Mesodermal cell (in vitro differentiated cells): Measurements from ENCODE around the gene LINC01488.

ENCODE experiments used
- H3K27ac ChIP-seq: 2 replicates; pipeline ENCODE4 v1.7.0; 2013; ENCODE audit warnings: mild to moderate bottlenecking, low read depth, low read length, moderate library complexity; ENCODE audit not compliant: severe bottlenecking
- H3K36me3 ChIP-seq: 2 replicates; pipeline ENCODE4 v1.7.1; 2013; ENCODE audit warnings: mild to moderate bottlenecking, low read length, moderate library complexity; ENCODE audit not compliant: control insufficient read depth, insufficient read depth
- H3K4me1 ChIP-seq: one replicate; pipeline ENCODE4 v1.7.1; 2013; ENCODE audit warnings: mild to moderate bottlenecking, low read length; ENCODE audit not compliant: insufficient read depth, control insufficient read depth, poor library complexity, severe bottlenecking
- H3K4me3 ChIP-seq: 2 replicates; pipeline ENCODE4 v1.7.0; 2013; ENCODE audit warnings: low read length, control low read depth, mild to moderate bottlenecking; ENCODE audit not compliant: insufficient read depth, poor library complexity, severe bottlenecking; ENCODE audit errors: extremely low read depth
- H3K9me3 ChIP-seq: 2 replicates; pipeline ENCODE4 v1.7.1; 2013; ENCODE audit warnings: mild to moderate bottlenecking, low read length, moderate library complexity; ENCODE audit not compliant: control insufficient read depth
- WGBS, 2 experiments: methylation state at CpG; one replicate each; pipeline ENCODE4 v1.1.5; 2013; ENCODE audit warnings: missing lambda C conversion rate in 2 of 2; ENCODE audit not compliant: insufficient coverage in 2 of 2; 5-methylcytosine and 5-hydroxymethylcytosine counted together

Gene LINC01488

GRCh38 chr11:69466039-69466438, 15.4 kb upstream of the LINC01488 start:
- H3K27ac ChIP-seq, result no peak overlapping the region
- peaks cover 20% of the 10 kb centered on the region for H3K4me1 ChIP-seq
- WGBS, 2 experiments, result 88 to 89% methylated on average over 5 to 6 of the region's 6 CpGs
- peaks cover 7% of the 10 kb centered on the region for H3K9me3 ChIP-seq
- no peak overlapping the region for H3K4me3 ChIP-seq
- no peaks in the 10 kb centered on the region for H3K36me3 ChIP-seq

GRCh38 chr11:69467196-69467595, 14.3 kb upstream of the LINC01488 start:
- H3K4me3 ChIP-seq, result no peak overlapping the region
- H3K9me3 ChIP-seq, result no peaks in the 10 kb centered on the region
- no peaks in the 10 kb centered on the region for H3K36me3 ChIP-seq
- H3K4me1 ChIP-seq, result peaks cover 30% of the 10 kb centered on the region
- WGBS, 2 experiments, result 97 to 100% methylated on average over 4 of the region's 4 CpGs
- no peak overlapping the region for H3K27ac ChIP-seq

- no peaks in the 10 kb centered on the region for H3K36me3 ChIP-seq
- no peaks in the 10 kb centered on the region for H3K9me3 ChIP-seq
- peaks cover 29% of the 10 kb centered on the region for H3K4me1 ChIP-seq
- H3K27ac ChIP-seq, result no peak overlapping the region
- WGBS, 2 experiments, result 94 to 96% methylated on average over 8 of the region's 9 CpGs
- no peak overlapping the region for H3K4me3 ChIP-seq
Measured at GRCh38 chr11:69467646-69468045, 13.8 kb upstream of the LINC01488 start.

GRCh38 chr11:69468221-69468620, 13.2 kb upstream of the LINC01488 start:
- Histone ChIP-seq H3K9me3 (peaks cover 4% of the 10 kb centered on the region), H3K4me1 (peaks cover 23% of the 10 kb centered on the region), H3K27ac (no peak overlapping the region), H3K4me3 (no peak overlapping the region), H3K36me3 (no peaks in the 10 kb centered on the region)
- 99 to 100% methylated on average over 5 to 7 of the region's 11 CpGs for WGBS, 2 experiments

- WGBS, 2 experiments, result 87 to 90% methylated on average over 21 to 24 of the region's 25 CpGs
- H3K36me3 ChIP-seq, result no peaks in the 10 kb centered on the region
- H3K9me3 ChIP-seq, result peaks cover 11% of the 10 kb centered on the region
- peaks cover 19% of the 10 kb centered on the region for H3K4me1 ChIP-seq
- no peak overlapping the region for H3K27ac ChIP-seq
- no peak overlapping the region for H3K4me3 ChIP-seq
Measured at GRCh38 chr11:69468911-69469885, 12.3 kb upstream of the LINC01488 start.

- H3K27ac ChIP-seq, result no peak overlapping the region
Measured at GRCh38 chr11:69470301-69470700, 11.2 kb upstream of the LINC01488 start.

GRCh38 chr11:69470793-69471728, 10.4 kb upstream of the LINC01488 start:
- H3K9me3 ChIP-seq, result peaks cover 11% of the 10 kb centered on the region
- H3K4me3 ChIP-seq, result no peak overlapping the region
- peak overlapping the region; percentile 75 for H3K27ac ChIP-seq
- H3K4me1 ChIP-seq, result peaks cover 17% of the 10 kb centered on the region
- H3K36me3 ChIP-seq, result no peaks in the 10 kb centered on the region
- 62 to 69% methylated on average over 26 to 32 of the region's 64 CpGs for WGBS, 2 experiments

More at GRCh38 chr11:69470301-69470700, 11.2 kb upstream of the LINC01488 start:
- Histone ChIP-seq H3K4me1 (peaks cover 19% of the 10 kb centered on the region), H3K4me3 (no peak overlapping the region), H3K9me3 (peaks cover 11% of the 10 kb centered on the region), H3K36me3 (no peaks in the 10 kb centered on the region)
- 95 to 98% methylated on average over 5 to 9 of the region's 9 CpGs for WGBS, 2 experiments

- Histone ChIP-seq H3K36me3 (no peaks in the 10 kb centered on the region), H3K4me3 (no peak overlapping the region), H3K9me3 (peaks cover 11% of the 10 kb centered on the region), H3K4me1 (peaks cover 15% of the 10 kb centered on the region), H3K27ac (peak overlapping the region; percentile 75)
- WGBS, 2 experiments, result 81 to 89% methylated on average over 9 to 12 of the region's 17 CpGs
Measured at GRCh38 chr11:69471729-69472540, 9.5 kb upstream of the LINC01488 start.

- Histone ChIP-seq H3K36me3 (no peaks in the 10 kb centered on the region), H3K4me3 (no peak overlapping the region), H3K9me3 (peaks cover 11% of the 10 kb centered on the region), H3K27ac (no peak overlapping the region), H3K4me1 (peaks cover 15% of the 10 kb centered on the region)
- 88 to 93% methylated on average over 6 to 8 of the region's 12 CpGs for WGBS, 2 experiments
Measured at GRCh38 chr11:69472541-69473275, 8.8 kb upstream of the LINC01488 start.
